ENCODE data around the gene FGF22.

FGF22 gene

DNA sequence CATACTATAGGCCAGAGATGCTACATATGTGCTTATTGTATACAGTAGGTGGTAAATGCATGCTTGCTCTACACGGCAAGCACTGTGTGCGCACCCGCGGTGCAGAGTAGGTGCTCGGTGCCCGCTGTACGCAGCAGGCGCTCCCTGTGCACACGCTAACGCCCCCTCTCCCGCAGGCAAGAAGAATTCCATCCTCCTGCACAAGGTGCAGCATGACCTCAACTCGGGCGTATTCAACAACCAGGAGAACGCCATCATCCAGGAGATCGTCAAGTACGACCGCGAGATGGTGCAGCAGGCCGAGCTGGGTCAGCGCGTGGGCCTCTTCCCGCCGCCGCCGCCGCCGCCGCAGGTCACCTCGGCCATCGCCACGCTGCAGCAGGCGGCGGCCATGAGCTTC, 24.1 kb upstream of the FGF22 start:
- H3K27ac ChIP-seq, result no peak overlapping the region
- no peak overlapping the region for H2AFZ ChIP-seq
- TF ChIP-seq, protein P1, sequence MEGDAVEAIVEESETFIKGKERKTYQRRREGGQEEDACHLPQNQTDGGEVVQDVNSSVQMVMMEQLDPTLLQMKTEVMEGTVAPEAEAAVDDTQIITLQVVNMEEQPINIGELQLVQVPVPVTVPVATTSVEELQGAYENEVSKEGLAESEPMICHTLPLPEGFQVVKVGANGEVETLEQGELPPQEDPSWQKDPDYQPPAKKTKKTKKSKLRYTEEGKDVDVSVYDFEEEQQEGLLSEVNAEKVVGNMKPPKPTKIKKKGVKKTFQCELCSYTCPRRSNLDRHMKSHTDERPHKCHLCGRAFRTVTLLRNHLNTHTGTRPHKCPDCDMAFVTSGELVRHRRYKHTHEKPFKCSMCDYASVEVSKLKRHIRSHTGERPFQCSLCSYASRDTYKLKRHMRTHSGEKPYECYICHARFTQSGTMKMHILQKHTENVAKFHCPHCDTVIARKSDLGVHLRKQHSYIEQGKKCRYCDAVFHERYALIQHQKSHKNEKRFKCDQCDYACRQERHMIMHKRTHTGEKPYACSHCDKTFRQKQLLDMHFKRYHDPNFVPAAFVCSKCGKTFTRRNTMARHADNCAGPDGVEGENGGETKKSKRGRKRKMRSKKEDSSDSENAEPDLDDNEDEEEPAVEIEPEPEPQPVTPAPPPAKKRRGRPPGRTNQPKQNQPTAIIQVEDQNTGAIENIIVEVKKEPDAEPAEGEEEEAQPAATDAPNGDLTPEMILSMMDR (IDR thresholded peaks at IDR 0.05), result no peak
- no peaks in the 10 kb centered on the region for H3K79me2 ChIP-seq
- H3K9ac ChIP-seq, result no peak overlapping the region
- no peak overlapping the region for H3K4me3 ChIP-seq (ENCODE audit: low read depth, low read length)
- no peaks in the 10 kb centered on the region for H3K27me3 ChIP-seq (ENCODE audit: control insufficient read depth, insufficient read depth, low read length)
- H3K4me2 ChIP-seq (ENCODE audit: low read length), result no peak overlapping the region
- H3K36me3 ChIP-seq (ENCODE audit: control insufficient read depth, insufficient read depth, low read length), result no peaks in the 10 kb centered on the region
- H3K9me3 ChIP-seq (ENCODE audit: control insufficient read depth, low read length), result no peaks in the 10 kb centered on the region
- H3K4me1 ChIP-seq, result no peaks in the 10 kb centered on the region

- no peak overlapping the region for H2AFZ ChIP-seq
- H3K4me2 ChIP-seq (ENCODE audit: low read length), result no peak overlapping the region
- H3K4me3 ChIP-seq (ENCODE audit: low read depth, low read length), result no peak overlapping the region
- H3K9me3 ChIP-seq (ENCODE audit: control insufficient read depth, low read length), result no peaks in the 10 kb centered on the region
- H3K27ac ChIP-seq, result no peak overlapping the region
- H3K36me3 ChIP-seq (ENCODE audit: control insufficient read depth, insufficient read depth, low read length), result no peaks in the 10 kb centered on the region
- TF ChIP-seq, protein P1 (IDR thresholded peaks at IDR 0.05), result no peak
- H3K79me2 ChIP-seq, result no peaks in the 10 kb centered on the region
- no peaks in the 10 kb centered on the region for H3K4me1 ChIP-seq
- no peaks in the 10 kb centered on the region for H3K27me3 ChIP-seq (ENCODE audit: control insufficient read depth, insufficient read depth, low read length)
- no peak overlapping the region for H3K9ac ChIP-seq
Measured at GRCh38 chr19:616062-616700, 23.5 kb upstream of the FGF22 start.

DNA sequence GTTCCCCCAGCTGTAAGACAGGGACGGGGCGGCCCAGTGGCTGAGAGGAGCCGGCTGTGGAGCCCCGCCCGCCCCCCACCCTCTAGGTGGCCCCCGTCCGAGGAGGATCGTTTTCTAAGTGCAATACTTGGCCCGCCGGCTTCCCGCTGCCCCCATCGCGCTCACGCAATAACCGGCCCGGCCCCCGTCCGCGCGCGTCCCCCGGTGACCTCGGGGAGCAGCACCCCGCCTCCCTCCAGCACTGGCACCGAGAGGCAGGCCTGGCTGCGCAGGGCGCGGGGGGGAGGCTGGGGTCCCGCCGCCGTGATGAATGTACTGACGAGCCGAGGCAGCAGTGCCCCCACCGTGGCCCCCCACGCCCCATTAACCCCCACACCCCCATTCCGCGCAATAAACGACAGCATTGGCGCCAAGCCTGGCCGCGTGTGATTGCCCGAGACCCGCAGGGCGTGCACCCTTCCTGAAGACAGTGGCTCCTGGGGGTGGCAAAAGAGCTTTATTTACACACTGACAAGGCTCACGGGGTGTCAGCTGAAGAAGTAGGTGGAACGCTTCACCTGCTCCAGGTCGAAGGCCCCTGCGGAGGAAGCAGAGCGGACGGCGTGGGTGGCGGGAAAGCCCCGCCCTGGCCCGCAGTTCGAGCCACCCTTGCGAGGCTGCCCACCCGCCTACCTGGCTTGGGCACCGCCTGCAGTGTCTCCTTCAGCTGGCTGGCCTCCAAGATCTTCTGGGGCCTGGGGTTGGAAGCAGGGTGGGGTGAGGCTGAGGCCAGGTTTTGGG, 22.7 kb upstream of the FGF22 start:
- no peak overlapping the region for H3K4me2 ChIP-seq (ENCODE audit: low read length)
- H3K36me3 ChIP-seq (ENCODE audit: control insufficient read depth, insufficient read depth, low read length), result no peaks in the 10 kb centered on the region
- H3K27ac ChIP-seq, result no peak overlapping the region
- H3K79me2 ChIP-seq, result no peaks in the 10 kb centered on the region
- no peaks in the 10 kb centered on the region for H3K4me1 ChIP-seq
- H3K4me3 ChIP-seq (ENCODE audit: low read depth, low read length), result no peak overlapping the region
- no peaks in the 10 kb centered on the region for H3K9me3 ChIP-seq (ENCODE audit: control insufficient read depth, low read length)
- H2AFZ ChIP-seq, result no peak overlapping the region
- no peaks in the 10 kb centered on the region for H3K27me3 ChIP-seq (ENCODE audit: control insufficient read depth, insufficient read depth, low read length)
- TF ChIP-seq, protein P1 (IDR thresholded peaks at IDR 0.05), result no peak
- H3K9ac ChIP-seq, result no peak overlapping the region

DNA sequence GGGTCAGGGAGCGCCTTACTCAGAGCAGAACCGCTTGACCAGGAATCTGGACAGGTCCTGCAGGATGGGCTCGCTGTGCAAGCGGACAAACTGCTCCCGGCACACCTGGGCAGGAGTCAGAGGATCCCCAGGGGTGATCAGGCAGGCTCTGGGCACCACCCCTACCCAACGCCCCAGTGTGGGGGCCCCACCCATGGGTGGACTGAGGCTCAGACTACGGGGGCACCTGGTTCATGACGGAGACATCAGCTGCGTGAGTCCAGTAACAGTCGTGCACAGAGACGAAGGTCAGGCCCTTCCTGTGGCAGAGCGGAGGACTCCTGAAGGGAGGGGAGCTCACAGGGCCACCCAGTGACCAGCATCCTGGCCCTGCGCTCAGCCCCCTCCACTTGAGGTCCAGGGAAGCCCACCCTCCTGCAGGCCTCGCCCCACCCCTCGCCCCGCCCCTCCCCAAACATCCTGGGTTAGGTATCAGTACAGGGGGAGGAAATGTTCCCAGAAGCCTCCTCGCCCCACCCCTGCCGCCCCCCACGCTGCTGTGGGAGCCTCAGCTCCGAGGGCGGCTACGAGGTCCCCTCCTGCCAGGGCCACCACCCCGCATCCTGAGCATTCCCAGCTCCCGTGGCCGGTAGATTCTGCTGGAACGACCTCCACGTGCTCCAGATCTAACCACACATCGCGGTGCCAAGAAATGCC, 22.0 kb upstream of the FGF22 start:
- Histone ChIP-seq H2AFZ (no peak overlapping the region), H3K9me3 (ENCODE audit: control insufficient read depth, low read length) (no peaks in the 10 kb centered on the region), H3K79me2 (no peaks in the 10 kb centered on the region), H3K4me2 (ENCODE audit: low read length) (no peak overlapping the region), H3K4me1 (no peaks in the 10 kb centered on the region), H3K36me3 (ENCODE audit: control insufficient read depth, insufficient read depth, low read length) (no peaks in the 10 kb centered on the region), H3K27me3 (ENCODE audit: control insufficient read depth, insufficient read depth, low read length) (no peaks in the 10 kb centered on the region), H3K9ac (no peak overlapping the region), H3K27ac (no peak overlapping the region), H3K4me3 (ENCODE audit: low read depth, low read length) (no peak overlapping the region)
- TF ChIP-seq, protein P1 (IDR thresholded peaks at IDR 0.05), result no peak

All from parathyroid adenoma (tissue), 2 donors.